Neural cell (in vitro differentiated cells): ENCODE data around the gene EAF2. TPM values are rescaled to one million over a fixed set of nuclear protein-coding genes. Genes with fewer than 3 reads are reported as not detected.

ENCODE experiments used
- H2AFZ ChIP-seq: fragments of 200-600, 300-800 bp; sonication (generic), shearing (Covaris generic); 2 replicates; pipeline ENCODE4 v1.6.0; 2014; ENCODE audit warnings: low read depth, mild to moderate bottlenecking, antibody characterized with exemption, low read length, moderate library complexity
- H3F3A ChIP-seq: fragments of 200-600 bp; shearing (Covaris generic); 2 replicates; pipeline ENCODE4 v1.6.1; 2016; ENCODE audit warnings: mild to moderate bottlenecking, moderate library complexity, mixed read lengths, antibody characterized with exemption, low read length; ENCODE audit not compliant: insufficient read depth, poor library complexity, severe bottlenecking
- H3K27ac ChIP-seq: fragments of 200-600, 300-800 bp; sonication (generic), shearing (Covaris generic); 2 replicates; pipeline ENCODE4 v1.5.1; 2014; ENCODE audit warnings: mild to moderate bottlenecking, low read length, moderate library complexity
- H3K27me3 ChIP-seq: fragments of 300-800, 200-600 bp; sonication (generic), shearing (Covaris generic); 2 replicates; pipeline ENCODE4 v1.6.0; 2014; ENCODE audit warnings: mild to moderate bottlenecking, low read depth, low read length, moderate library complexity; ENCODE audit not compliant: insufficient read depth
- H3K36me3 ChIP-seq: fragments of 300-800, 200-600 bp; sonication (generic), shearing (Covaris generic); 2 replicates; pipeline ENCODE4 v1.5.1; 2014; ENCODE audit warnings: mild to moderate bottlenecking, antibody characterized with exemption, low read length, moderate library complexity; ENCODE audit not compliant: insufficient read depth
- H3K4me2 ChIP-seq: fragments of 300-800, 200-600 bp; sonication (generic), shearing (Covaris generic); 2 replicates; pipeline ENCODE4 v1.6.0; 2014; ENCODE audit warnings: mild to moderate bottlenecking, low read length
- H3K4me3 ChIP-seq: fragments of 300-800, 200-600 bp; sonication (generic), shearing (Covaris generic); 2 replicates; pipeline ENCODE4 v1.5.1; 2014; ENCODE audit warnings: mild to moderate bottlenecking, low read length, moderate library complexity
- H3K79me2 ChIP-seq: fragments of 200-600 bp; shearing (Covaris generic); replicated peaks from 2 replicates; pipeline ENCODE4 v1.6.0; 2014; ENCODE audit warnings: mild to moderate bottlenecking, low read length, moderate library complexity; ENCODE audit not compliant: insufficient read depth
- H3K9ac ChIP-seq: fragments of 300-800, 200-600 bp; sonication (generic), shearing (Covaris generic); 2 replicates; pipeline ENCODE4 v1.6.1; 2016; ENCODE audit warnings: mild to moderate bottlenecking, low read length, mixed read lengths
- H3K9me2 ChIP-seq: fragments of 200-600 bp; shearing (Covaris generic); 2 replicates; pipeline ENCODE4 v1.6.1; 2016; ENCODE audit warnings: mild to moderate bottlenecking, low read length, mixed read lengths; ENCODE audit not compliant: insufficient read depth
- H3K9me3 ChIP-seq: fragments of 200-600, 300-800 bp; sonication (generic), shearing (Covaris generic); 2 replicates; pipeline ENCODE4 v1.6.1; 2016; ENCODE audit warnings: mild to moderate bottlenecking, mixed run types, low read length, moderate library complexity, mixed read lengths
- H4K20me1 ChIP-seq: fragments of 200-600 bp; shearing (Covaris generic); 2 replicates; pipeline ENCODE4 v1.6.1; 2016; ENCODE audit warnings: mild to moderate bottlenecking, mixed run types; ENCODE audit not compliant: insufficient read depth
- EP300 ChIP-seq: fragments of 450-650 bp; conservative IDR thresholded peaks from 2 replicates; pipeline ENCODE4 v1.6.1; 2014; ENCODE audit warnings: antibody characterized with exemption, mild to moderate bottlenecking, moderate library complexity; ENCODE audit not compliant: poor library complexity, severe bottlenecking
- EZH2 ChIP-seq: fragments of 200-600, 300-800 bp; shearing (Covaris generic), sonication (generic); IDR thresholded peaks from 2 replicates; pipeline ENCODE4 v1.6.1; 2014; ENCODE audit warnings: antibody characterized with exemption, low read length, borderline replicate concordance, mild to moderate bottlenecking; ENCODE audit not compliant: insufficient read depth, poor library complexity, severe bottlenecking
- MXI1 ChIP-seq: fragments of 450-650 bp; conservative IDR thresholded peaks from 2 replicates; pipeline ENCODE4 v1.6.1; 2014; ENCODE audit warnings: antibody characterized with exemption, mild to moderate bottlenecking; ENCODE audit not compliant: poor library complexity, severe bottlenecking
- POLR2AphosphoS5 ChIP-seq: IDR thresholded peaks from 2 replicates; pipeline ENCODE4 v1.6.1; 2012
- RAD21 ChIP-seq: fragments of 450-650 bp; conservative IDR thresholded peaks from 2 replicates; pipeline ENCODE4 v1.6.1; 2014; ENCODE audit warnings: antibody characterized with exemption, mild to moderate bottlenecking, moderate library complexity
- SMC3 ChIP-seq: fragments of 450-650 bp; conservative IDR thresholded peaks from 2 replicates; pipeline ENCODE4 v1.6.1; 2014; ENCODE audit warnings: antibody characterized with exemption, mild to moderate bottlenecking, moderate library complexity; ENCODE audit not compliant: poor library complexity
- TAF1 ChIP-seq: IDR thresholded peaks from 2 replicates; pipeline ENCODE4 v1.6.1; 2012; ENCODE audit warnings: low read depth
- polyA plus RNA-seq: library from polyadenylated mRNA; depleted of rRNA; stranded (reverse); fragments of >200 nt; gene quantifications from 2 replicates; pipeline ENCODE4 v1.2.3, GENCODE V29; 2014
- TF ChIP-seq, protein P1 (sequence below): IDR thresholded peaks from 2 replicates; pipeline ENCODE4 v1.6.1; 2012; ENCODE audit warnings: borderline replicate concordance
- TF ChIP-seq, protein P2 (sequence below): fragments of 450-650 bp; IDR thresholded peaks from 2 replicates; pipeline ENCODE4 v1.5.1; 2014; ENCODE audit warnings: antibody characterized with exemption, mild to moderate bottlenecking, moderate library complexity; ENCODE audit not compliant: poor library complexity, severe bottlenecking

The EAF2 gene
- polyA plus RNA-seq, 1 donor from 2014 or later: 2.0 TPM

DNA sequence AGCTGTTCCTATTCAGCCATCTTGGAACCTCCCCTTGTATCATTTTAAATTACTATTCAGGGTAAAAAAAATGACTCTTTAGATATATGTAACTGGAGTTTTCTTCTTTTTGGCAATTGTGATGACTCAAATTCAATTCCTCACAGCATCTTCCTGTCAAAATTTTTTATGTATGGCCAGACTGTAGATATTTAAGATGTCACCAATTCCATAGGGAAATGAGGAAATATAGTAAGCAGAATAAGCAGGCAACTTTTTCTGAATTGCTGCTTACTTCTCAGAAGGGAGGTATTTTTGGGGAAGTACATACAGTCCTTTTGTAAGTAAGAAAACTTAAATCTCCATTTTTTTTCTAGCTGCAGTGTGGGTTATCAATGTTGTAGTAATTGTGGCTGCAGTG lies 28.8 kb downstream of the EAF2 start:
- Histone ChIP-seq H3K4me3 (no peak overlapping the region), H3K36me3 (no peaks in the 10 kb centered on the region), H3K4me2 (no peak overlapping the region), H3F3A (no peaks in the 10 kb centered on the region), H2AFZ (no peak overlapping the region), H3K9me2 (no peaks in the 10 kb centered on the region), H4K20me1 (no peaks in the 10 kb centered on the region), H3K79me2 (no peaks in the 10 kb centered on the region), H3K9ac (no peak overlapping the region), H3K27me3 (no peaks in the 10 kb centered on the region), H3K9me3 (no peaks in the 10 kb centered on the region), H3K27ac (no peak overlapping the region)
- TF ChIP-seq EP300 (no peak), MXI1 (no peak), TAF1 (no peak), SMC3 (no peak), POLR2AphosphoS5 (no peak), RAD21 (no peak), EZH2 (no peak)
- TF ChIP-seq, protein P1, sequence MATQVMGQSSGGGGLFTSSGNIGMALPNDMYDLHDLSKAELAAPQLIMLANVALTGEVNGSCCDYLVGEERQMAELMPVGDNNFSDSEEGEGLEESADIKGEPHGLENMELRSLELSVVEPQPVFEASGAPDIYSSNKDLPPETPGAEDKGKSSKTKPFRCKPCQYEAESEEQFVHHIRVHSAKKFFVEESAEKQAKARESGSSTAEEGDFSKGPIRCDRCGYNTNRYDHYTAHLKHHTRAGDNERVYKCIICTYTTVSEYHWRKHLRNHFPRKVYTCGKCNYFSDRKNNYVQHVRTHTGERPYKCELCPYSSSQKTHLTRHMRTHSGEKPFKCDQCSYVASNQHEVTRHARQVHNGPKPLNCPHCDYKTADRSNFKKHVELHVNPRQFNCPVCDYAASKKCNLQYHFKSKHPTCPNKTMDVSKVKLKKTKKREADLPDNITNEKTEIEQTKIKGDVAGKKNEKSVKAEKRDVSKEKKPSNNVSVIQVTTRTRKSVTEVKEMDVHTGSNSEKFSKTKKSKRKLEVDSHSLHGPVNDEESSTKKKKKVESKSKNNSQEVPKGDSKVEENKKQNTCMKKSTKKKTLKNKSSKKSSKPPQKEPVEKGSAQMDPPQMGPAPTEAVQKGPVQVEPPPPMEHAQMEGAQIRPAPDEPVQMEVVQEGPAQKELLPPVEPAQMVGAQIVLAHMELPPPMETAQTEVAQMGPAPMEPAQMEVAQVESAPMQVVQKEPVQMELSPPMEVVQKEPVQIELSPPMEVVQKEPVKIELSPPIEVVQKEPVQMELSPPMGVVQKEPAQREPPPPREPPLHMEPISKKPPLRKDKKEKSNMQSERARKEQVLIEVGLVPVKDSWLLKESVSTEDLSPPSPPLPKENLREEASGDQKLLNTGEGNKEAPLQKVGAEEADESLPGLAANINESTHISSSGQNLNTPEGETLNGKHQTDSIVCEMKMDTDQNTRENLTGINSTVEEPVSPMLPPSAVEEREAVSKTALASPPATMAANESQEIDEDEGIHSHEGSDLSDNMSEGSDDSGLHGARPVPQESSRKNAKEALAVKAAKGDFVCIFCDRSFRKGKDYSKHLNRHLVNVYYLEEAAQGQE: no peak
- TF ChIP-seq, protein P2, sequence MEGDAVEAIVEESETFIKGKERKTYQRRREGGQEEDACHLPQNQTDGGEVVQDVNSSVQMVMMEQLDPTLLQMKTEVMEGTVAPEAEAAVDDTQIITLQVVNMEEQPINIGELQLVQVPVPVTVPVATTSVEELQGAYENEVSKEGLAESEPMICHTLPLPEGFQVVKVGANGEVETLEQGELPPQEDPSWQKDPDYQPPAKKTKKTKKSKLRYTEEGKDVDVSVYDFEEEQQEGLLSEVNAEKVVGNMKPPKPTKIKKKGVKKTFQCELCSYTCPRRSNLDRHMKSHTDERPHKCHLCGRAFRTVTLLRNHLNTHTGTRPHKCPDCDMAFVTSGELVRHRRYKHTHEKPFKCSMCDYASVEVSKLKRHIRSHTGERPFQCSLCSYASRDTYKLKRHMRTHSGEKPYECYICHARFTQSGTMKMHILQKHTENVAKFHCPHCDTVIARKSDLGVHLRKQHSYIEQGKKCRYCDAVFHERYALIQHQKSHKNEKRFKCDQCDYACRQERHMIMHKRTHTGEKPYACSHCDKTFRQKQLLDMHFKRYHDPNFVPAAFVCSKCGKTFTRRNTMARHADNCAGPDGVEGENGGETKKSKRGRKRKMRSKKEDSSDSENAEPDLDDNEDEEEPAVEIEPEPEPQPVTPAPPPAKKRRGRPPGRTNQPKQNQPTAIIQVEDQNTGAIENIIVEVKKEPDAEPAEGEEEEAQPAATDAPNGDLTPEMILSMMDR: no peak

DNA sequence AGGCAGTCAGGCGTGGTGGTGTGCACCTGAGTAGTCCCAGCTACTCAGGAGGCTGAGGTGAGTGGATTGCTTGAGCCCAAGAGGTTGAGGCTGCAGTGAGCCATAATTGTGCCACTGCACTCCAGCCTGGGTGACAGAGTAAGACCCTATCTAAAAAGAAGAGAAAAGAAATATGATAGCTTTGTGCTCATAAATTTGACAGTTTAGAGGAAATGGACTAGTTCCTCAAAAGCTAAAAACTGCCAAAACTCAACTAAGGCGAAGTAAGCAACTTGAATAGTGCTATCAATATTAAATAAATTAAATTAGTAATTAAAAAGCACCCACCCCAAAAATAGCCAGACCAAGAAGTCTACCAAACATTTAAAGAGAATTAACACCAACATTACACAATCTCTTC lies 34.7 kb downstream of the EAF2 start:
- Histone ChIP-seq H3K27me3 (no peaks in the 10 kb centered on the region), H3K4me3 (no peak overlapping the region), H3K27ac (no peak overlapping the region), H3K4me2 (no peak overlapping the region), H3K9ac (no peak overlapping the region), H3F3A (no peaks in the 10 kb centered on the region), H2AFZ (no peak overlapping the region), H3K79me2 (no peaks in the 10 kb centered on the region), H3K9me2 (no peaks in the 10 kb centered on the region), H3K9me3 (no peaks in the 10 kb centered on the region), H4K20me1 (no peaks in the 10 kb centered on the region), H3K36me3 (no peaks in the 10 kb centered on the region)
- TF ChIP-seq MXI1 (no peak), EZH2 (no peak), SMC3 (no peak)

DNA sequence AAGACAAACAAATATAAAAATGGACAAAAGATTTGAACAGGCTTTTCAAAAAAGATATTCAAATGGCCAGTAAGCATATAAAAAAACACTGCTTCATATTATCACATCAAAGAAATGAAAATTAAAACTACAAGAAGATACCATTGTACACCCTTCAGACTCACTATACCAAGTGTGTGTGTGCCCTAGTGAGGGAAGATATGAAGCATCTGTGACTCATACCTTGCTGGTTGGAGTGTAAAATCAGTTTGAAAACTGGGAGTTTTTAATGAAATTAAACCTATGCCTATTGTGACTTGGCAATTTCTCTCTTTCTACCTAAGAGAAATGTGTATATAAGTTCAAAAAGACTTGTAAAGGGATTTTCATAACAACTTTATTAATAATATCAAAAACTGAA lies 35.7 kb downstream of the EAF2 start:
- Histone ChIP-seq H3K9me2 (no peaks in the 10 kb centered on the region), H3K9me3 (no peaks in the 10 kb centered on the region), H3K4me3 (no peak overlapping the region), H3K4me2 (no peak overlapping the region), H3F3A (no peaks in the 10 kb centered on the region), H3K27me3 (no peaks in the 10 kb centered on the region), H2AFZ (no peak overlapping the region), H4K20me1 (no peaks in the 10 kb centered on the region), H3K9ac (no peak overlapping the region), H3K79me2 (no peaks in the 10 kb centered on the region), H3K36me3 (no peaks in the 10 kb centered on the region), H3K27ac (no peak overlapping the region)
- TF ChIP-seq EZH2 (no peak), EP300 (no peak), SMC3 (no peak), TAF1 (no peak), RAD21 (no peak), POLR2AphosphoS5 (no peak), MXI1 (no peak)
- TF ChIP-seq, protein P2: no peak
- TF ChIP-seq, protein P1: no peak
